Head of caudate nucleus (tissue), 42 donors: ENCODE measurements around the gene CACNG4.
A peak's percentile ranks its signal among the peaks of the same experiment; 100 is the strongest.
"Not testable (repeated sequence)": the region's sequence is repeated elsewhere in the genome, so short reads cannot be mapped to it uniquely, and the experiment has no call there.

ENCODE experiments used
- DNase-seq, 42 donors: peaks; one replicate each; pipeline versions ENCODE4 v3.0.0 to v3.0.0-alpha.2; 2020 to 2021; ENCODE audit warnings: mixed read lengths in 7 of 42
- intact Hi-C: fragments of 100-400 bp; cut with DNase I; formaldehyde crosslinking; loops from one replicate; pipeline ENCODE4 v1.15.0; 2022

The CACNG4 gene

GRCh38 chr17:66957343-66957742, 7.2 kb upstream of the CACNG4 start:
- intact Hi-C loops, result no loop called here
- no peak for DNase-seq

- DNase-seq, result no peak
- intact Hi-C loops, result no loop called here
These were observed 6.4 kb upstream of the CACNG4 start for GRCh38 chr17:66957951-66958579.

GRCh38 chr17:66959641-66960375, 4.7 kb upstream of the CACNG4 start:
- intact Hi-C loops, result no loop called here
- no peak for DNase-seq

GRCh38 chr17:66960613-66961012, 3.9 kb upstream of the CACNG4 start:
- intact Hi-C loops, result no loop called here
- no peak for DNase-seq

DNA sequence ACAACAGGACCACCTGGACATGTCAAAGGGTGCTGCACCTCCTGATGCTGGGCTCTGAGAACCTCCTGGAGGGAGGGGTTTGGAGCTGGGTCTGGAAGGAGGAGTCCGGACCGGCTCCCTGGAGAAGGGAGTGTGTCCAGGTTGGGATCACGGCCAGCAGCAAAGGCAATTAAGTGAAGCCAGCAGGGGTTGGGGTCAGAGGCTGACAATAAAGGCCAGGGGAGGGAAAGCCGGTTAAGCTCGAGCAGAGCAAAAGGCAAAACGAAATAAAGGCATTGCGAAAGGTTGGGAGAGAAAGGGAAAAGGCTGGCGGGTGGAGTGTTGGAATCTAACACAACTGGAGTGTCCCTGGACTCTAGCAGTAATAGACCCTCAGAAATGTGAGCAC, 992 bp upstream of the CACNG4 start:
- no peak for DNase-seq
- intact Hi-C loops, result no loop called here

GRCh38 chr17:66964930-66965800, 658 bp downstream of the CACNG4 start:
- peak in 39 of 42 donors; percentile 34 to 82 (median 64) for DNase-seq
- intact Hi-C loops, result no loop called here

- intact Hi-C loops, result no loop called here
- peak in 3 of 42 donors; percentile 30 to 49 (median 48) for DNase-seq
These were observed 1.3 kb downstream of the CACNG4 start for GRCh38 chr17:66965801-66966262.

DNA sequence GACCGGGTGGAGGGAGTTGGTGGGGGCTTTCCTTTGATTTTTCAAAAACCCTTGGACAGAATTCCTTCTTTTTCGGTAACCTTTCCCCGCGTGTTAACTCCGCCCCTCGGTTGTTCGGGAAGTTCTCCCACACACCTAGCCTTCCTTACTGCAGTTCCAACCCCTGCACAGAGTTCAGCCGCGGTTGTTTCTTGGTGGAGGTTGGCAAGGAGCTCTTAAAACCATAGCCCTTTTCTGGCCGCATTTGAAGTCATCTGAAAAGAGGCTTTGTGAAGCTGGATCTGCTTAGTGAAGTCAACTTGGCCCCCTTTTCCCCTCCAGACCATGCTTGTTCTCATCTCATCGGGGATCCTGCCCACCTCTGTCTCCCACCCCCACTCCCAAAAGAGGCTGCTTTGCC, 1.8 kb downstream of the CACNG4 start:
- intact Hi-C loops, result no loop called here
- DNase-seq, result peak in 9 of 42 donors; percentile 32 to 71 (median 55)

- intact Hi-C loops, result no loop called here
- peak in 29 of 42 donors; percentile 35 to 86 (median 59) for DNase-seq
These were observed 2.4 kb downstream of the CACNG4 start for GRCh38 chr17:66966704-66967418.

- intact Hi-C loops, result no loop called here
- DNase-seq, result no peak
These were observed 3.5 kb downstream of the CACNG4 start for GRCh38 chr17:66967837-66968543.

DNA sequence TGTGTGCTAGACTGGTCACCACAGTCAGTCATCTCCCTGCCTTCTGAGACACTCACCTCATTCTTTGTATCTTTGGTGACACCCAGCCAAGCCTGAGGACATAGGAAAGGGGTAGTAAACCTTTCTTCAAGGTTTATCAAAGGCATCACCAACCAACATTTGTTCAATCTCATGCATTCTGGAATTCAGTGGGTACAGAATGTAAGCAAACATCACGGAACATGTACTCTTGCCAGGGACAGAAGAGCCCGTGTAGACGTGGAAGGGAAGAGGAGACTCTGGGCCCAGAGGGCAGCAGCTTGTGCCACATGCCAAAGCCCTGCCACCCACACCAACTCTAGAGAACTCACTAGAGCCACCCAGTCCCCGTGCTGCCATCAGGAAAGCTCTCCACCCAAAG, 4.4 kb downstream of the CACNG4 start:
- intact Hi-C loops, result no loop called here
- DNase-seq, result no peak

- intact Hi-C loops, result no loop called here
- DNase-seq, result no peak
These were observed 5.6 kb downstream of the CACNG4 start for GRCh38 chr17:66970140-66970539.

GRCh38 chr17:66970797-66971196, 6.3 kb downstream of the CACNG4 start:
- intact Hi-C loops, result no loop called here
- no peak for DNase-seq

DNA sequence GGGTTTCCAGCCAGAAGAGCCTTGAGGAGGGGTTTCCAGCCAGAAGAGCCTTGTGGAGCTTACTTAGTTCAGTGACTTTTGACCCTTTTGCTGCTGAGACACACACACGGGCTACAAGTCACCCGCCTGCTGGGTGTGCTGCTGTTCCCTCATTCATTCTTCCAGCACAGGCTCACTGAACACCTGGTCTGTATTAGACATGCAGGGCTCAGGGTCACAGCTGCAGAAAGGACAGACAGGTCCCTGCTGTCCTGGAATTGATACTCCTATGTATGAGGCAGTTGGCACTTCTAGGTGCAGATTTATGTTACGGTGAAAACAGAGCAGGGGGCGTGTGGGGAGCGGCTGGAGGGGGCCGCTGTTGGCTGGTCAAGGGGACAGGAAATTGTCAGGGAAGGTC, 6.8 kb downstream of the CACNG4 start:
- DNase-seq, result no peak
- intact Hi-C loops, result no loop called here

DNA sequence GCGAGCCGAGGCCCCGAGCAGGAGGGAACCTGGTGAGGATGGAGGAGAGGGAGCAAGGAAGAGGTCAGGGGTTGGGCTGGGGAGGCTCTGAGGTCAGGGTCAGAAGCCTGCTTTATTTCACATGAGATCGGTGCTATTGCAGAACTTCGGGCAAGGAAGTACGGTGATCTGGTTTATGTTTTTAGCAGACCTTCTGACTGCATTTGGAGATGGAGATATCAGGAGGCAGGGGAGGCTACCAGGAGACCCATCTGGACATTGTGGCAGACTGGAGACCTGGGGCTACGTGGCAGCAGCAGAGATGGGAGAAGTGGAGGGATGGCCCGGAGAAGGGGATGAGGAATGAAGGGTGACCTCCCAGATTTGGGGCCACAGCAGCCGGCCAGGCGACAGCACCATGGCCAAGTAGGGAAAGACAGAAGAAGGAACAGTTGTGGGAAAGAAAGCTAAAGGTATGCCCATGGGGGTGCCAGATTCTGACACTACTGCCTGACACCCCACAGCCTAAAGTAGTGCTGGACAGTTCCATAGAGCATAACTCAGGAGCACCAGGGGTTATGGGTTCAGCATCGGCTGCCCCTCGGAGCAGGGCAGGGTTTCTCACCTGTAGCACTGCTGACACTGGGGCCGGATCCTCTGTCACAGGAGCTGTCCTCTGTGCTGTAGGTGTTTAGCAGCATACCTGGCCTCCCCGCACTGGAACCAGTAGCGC, 7.4 kb downstream of the CACNG4 start:
- intact Hi-C loops, result no loop called here
- DNase-seq, result no peak

GRCh38 chr17:66972442-66972830, 7.9 kb downstream of the CACNG4 start:
- DNase-seq, intact Hi-C loops: not testable (repeated sequence)

GRCh38 chr17:66975188-66975587, 10.7 kb downstream of the CACNG4 start:
- intact Hi-C loops, result no loop called here
- no peak for DNase-seq
